GM11168 (cell line): ENCODE measurements around the gene KIAA1586.

Source experiments
- in situ Hi-C: fragments of 300-500 bp; cut with MboI; formaldehyde crosslinking; loops from one replicate; pipeline ENCODE4 v1.12.0; 2022; ENCODE audit warnings: low sequenced_read_pairs; ENCODE audit not compliant: unreplicated experiment

Gene KIAA1586

GRCh38 chr6:57094689-57095088 lies 48.2 kb downstream of the KIAA1586 start:
- in situ Hi-C loops: loop anchor here (5.0 kb wide), 1 partner anchor 47 kb away; the partner anchor contains the start of gene KIAA1586

GRCh38 chr6:57097596-57097995 lies 51.1 kb downstream of the KIAA1586 start:
- in situ Hi-C loops: no loop called here

GRCh38 chr6:57102976-57103375 lies 56.5 kb downstream of the KIAA1586 start:
- in situ Hi-C loops: no loop called here

GRCh38 chr6:57104336-57104735 lies 57.8 kb downstream of the KIAA1586 start:
- in situ Hi-C loops: no loop called here
